ENCODE measurements around the gene CFAP107. TPM values are rescaled to one million over a fixed set of nuclear protein-coding genes. Genes with fewer than 3 reads are reported as not detected.
A peak's percentile ranks its signal among the peaks of the same experiment; 100 is the strongest.
"Not testable (repeated sequence)": the region's sequence is repeated elsewhere in the genome, so short reads cannot be mapped to it uniquely, and the experiment has no call there.

CFAP107 gene
- total RNA-seq, 1 donor from 2014 or later, result not detected

GRCh38 chr1:12775443-12775842 is 29.4 kb downstream of the CFAP107 start:
- Histone ChIP-seq H3K9me3 (no peaks in the 10 kb centered on the region), H3K4me1 (no peaks in the 10 kb centered on the region), H3K27ac (no peak overlapping the region), H3K4me3 (no peak overlapping the region), H3K36me3 (no peaks in the 10 kb centered on the region), H3K27me3 (no peaks in the 10 kb centered on the region)
- peak in 1 of 2 donors; percentile 70 for DNase-seq (ENCODE audit: extremely low spot score in 2 of 2)
- TF ChIP-seq CTCF (IDR thresholded peaks at IDR 0.05) (no peak), POLR2A (IDR thresholded peaks at IDR 0.05) (no peak), POLR2AphosphoS5 (IDR thresholded peaks at IDR 0.05; ENCODE audit: insufficient read depth in 1 of 2, low read depth in 1 of 2) (no peak)
- intact Hi-C loops (cut with DNase I), result no loop called here

- no peaks in the 10 kb centered on the region for H3K27me3 ChIP-seq
- intact Hi-C loops (cut with DNase I), result loop anchor here (1.0 kb wide), 1 partner anchor 15 kb away; no protein-coding TSS in a partner anchor
- TF ChIP-seq CTCF (IDR thresholded peaks at IDR 0.05), result no peak
- no peak for TF ChIP-seq POLR2AphosphoS5 (IDR thresholded peaks at IDR 0.05; ENCODE audit: insufficient read depth in 1 of 2, low read depth in 1 of 2)
- TF ChIP-seq POLR2A (IDR thresholded peaks at IDR 0.05), result no peak
- H3K4me1 ChIP-seq, result no peaks in the 10 kb centered on the region
- peak in 1 of 2 donors; percentile 74 for DNase-seq (ENCODE audit: extremely low spot score in 2 of 2)
- no peaks in the 10 kb centered on the region for H3K36me3 ChIP-seq
- H3K27ac ChIP-seq, result no peak overlapping the region
- H3K4me3 ChIP-seq, result no peak overlapping the region
- H3K9me3 ChIP-seq, result no peaks in the 10 kb centered on the region
Measured at GRCh38 chr1:12776801-12777557, 31.0 kb downstream of the CFAP107 start.

- Histone ChIP-seq H3K4me1 (no peaks in the 10 kb centered on the region), H3K9me3 (no peaks in the 10 kb centered on the region), H3K27ac (no peak overlapping the region), H3K4me3 (no peak overlapping the region), H3K27me3 (no peaks in the 10 kb centered on the region), H3K36me3 (no peaks in the 10 kb centered on the region)
- intact Hi-C loops (cut with DNase I), result no loop called here
- DNase-seq (ENCODE audit: extremely low spot score in 2 of 2), result peak in 1 of 2 donors; percentile 72
- TF ChIP-seq POLR2AphosphoS5 (IDR thresholded peaks at IDR 0.05; ENCODE audit: insufficient read depth in 1 of 2, low read depth in 1 of 2) (no peak), CTCF (IDR thresholded peaks at IDR 0.05) (no peak), POLR2A (IDR thresholded peaks at IDR 0.05) (no peak)
Measured at GRCh38 chr1:12778061-12778460, 32.1 kb downstream of the CFAP107 start.

GRCh38 chr1:12778907-12779306 is 32.9 kb downstream of the CFAP107 start:
- Histone ChIP-seq H3K27ac (no peak overlapping the region), H3K4me1 (no peaks in the 10 kb centered on the region), H3K36me3 (no peaks in the 10 kb centered on the region), H3K4me3 (no peak overlapping the region), H3K9me3 (no peaks in the 10 kb centered on the region), H3K27me3 (no peaks in the 10 kb centered on the region)
- TF ChIP-seq POLR2A (IDR thresholded peaks at IDR 0.05) (no peak), CTCF (IDR thresholded peaks at IDR 0.05) (no peak), POLR2AphosphoS5 (IDR thresholded peaks at IDR 0.05; ENCODE audit: insufficient read depth in 1 of 2, low read depth in 1 of 2) (no peak)
- intact Hi-C loops (cut with DNase I), result no loop called here
- peak in 1 of 2 donors; percentile 58 for DNase-seq (ENCODE audit: extremely low spot score in 2 of 2)

- intact Hi-C loops (cut with DNase I); H3K27me3 ChIP-seq; H3K9me3 ChIP-seq; H3K4me3 ChIP-seq; H3K27ac ChIP-seq; DNase-seq (ENCODE audit: extremely low spot score in 2 of 2); H3K36me3 ChIP-seq; H3K4me1 ChIP-seq: not testable (repeated sequence)
Measured at GRCh38 chr1:12781488-12781887, 35.5 kb downstream of the CFAP107 start.

GRCh38 chr1:12783783-12784182 is 37.8 kb downstream of the CFAP107 start:
- H3K4me1 ChIP-seq; H3K9me3 ChIP-seq; H3K36me3 ChIP-seq; H3K27me3 ChIP-seq; H3K4me3 ChIP-seq; DNase-seq (ENCODE audit: extremely low spot score in 2 of 2); intact Hi-C loops (cut with DNase I); H3K27ac ChIP-seq: not testable (repeated sequence)

- H3K9me3 ChIP-seq; intact Hi-C loops (cut with DNase I); H3K4me1 ChIP-seq; DNase-seq (ENCODE audit: extremely low spot score in 2 of 2); H3K4me3 ChIP-seq; H3K27me3 ChIP-seq; H3K27ac ChIP-seq; H3K36me3 ChIP-seq: not testable (repeated sequence)
Measured at GRCh38 chr1:12784729-12785128, 38.7 kb downstream of the CFAP107 start.

- H3K9me3 ChIP-seq; intact Hi-C loops (cut with DNase I); H3K36me3 ChIP-seq; H3K27ac ChIP-seq; H3K27me3 ChIP-seq; DNase-seq (ENCODE audit: extremely low spot score in 2 of 2); H3K4me3 ChIP-seq; H3K4me1 ChIP-seq: not testable (repeated sequence)
Measured at GRCh38 chr1:12791097-12791496, 45.1 kb downstream of the CFAP107 start, which contains the start of gene PRAMEF1. Gene PRAMEF1 (plus strand): TSS chr1:12791397. CDS start chr1:12793228, 1,831 bp downstream.
